ENCODE data around the gene HIVEP3.
"Not testable (repeated sequence)": the region's sequence is repeated elsewhere in the genome, so short reads cannot be mapped to it uniquely, and the experiment has no call there.

Gene HIVEP3

DNA sequence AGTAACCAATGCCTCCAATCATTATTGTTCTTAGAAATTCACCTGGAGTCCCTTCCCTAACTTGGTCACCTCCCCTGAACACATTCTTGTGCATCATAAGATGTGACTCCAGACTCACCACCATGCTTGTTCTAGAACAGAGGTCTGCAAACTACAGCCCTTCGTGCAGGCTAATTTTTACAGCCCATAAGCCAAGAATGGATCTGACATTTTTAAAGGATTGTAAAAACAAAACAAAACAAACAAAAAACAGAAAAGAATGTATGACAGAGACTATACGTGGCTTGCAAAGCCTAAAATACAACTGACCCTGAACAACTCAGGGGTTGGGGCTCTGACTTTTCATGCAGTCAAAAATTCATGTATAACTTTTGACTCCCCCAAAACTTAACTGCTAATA is 6.2 kb upstream of the HIVEP3 start:
- in situ Hi-C loops (cut with MboI; ENCODE audit: low sequenced_read_pairs), result no loop called here

GRCh38 chr1:41921271-41921670 is 2.5 kb upstream of the HIVEP3 start:
- in situ Hi-C loops (cut with MboI; ENCODE audit: low sequenced_read_pairs), result not testable (repeated sequence)

- in situ Hi-C loops (cut with MboI; ENCODE audit: low sequenced_read_pairs), result no loop called here
Measured at GRCh38 chr1:41920658-41921057, 1.9 kb upstream of the HIVEP3 start.

- in situ Hi-C loops (cut with MboI; ENCODE audit: low sequenced_read_pairs), result no loop called here
Measured at GRCh38 chr1:41919764-41920397, 1.2 kb upstream of the HIVEP3 start.

- in situ Hi-C loops (cut with MboI; ENCODE audit: low sequenced_read_pairs), result no loop called here
Measured at GRCh38 chr1:41919131-41919530, 409 bp upstream of the HIVEP3 start.

GRCh38 chr1:41917835-41918449 is 780 bp downstream of the HIVEP3 start:
- in situ Hi-C loops (cut with MboI; ENCODE audit: low sequenced_read_pairs), result no loop called here

DNA sequence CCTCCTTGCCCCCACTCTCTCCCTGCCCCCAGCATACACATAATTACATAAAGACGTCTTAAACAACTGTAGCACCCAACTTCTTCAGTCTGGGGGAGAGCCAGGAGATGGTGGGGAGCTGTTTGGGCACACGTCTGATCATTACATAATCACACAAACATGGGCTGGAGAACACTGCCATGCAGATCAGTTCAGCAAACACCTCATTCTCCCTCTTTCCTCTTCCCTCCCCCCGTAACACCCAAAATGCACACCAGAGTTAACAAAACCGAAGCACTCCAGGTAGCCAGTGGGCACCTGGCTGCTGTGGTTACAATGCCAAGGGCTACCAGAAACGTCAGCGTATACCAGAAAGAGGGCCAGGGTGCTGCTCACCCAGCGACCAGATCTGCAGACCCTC is 1.6 kb downstream of the HIVEP3 start:
- in situ Hi-C loops (cut with MboI; ENCODE audit: low sequenced_read_pairs), result no loop called here

- in situ Hi-C loops (cut with MboI; ENCODE audit: low sequenced_read_pairs), result no loop called here
Measured at GRCh38 chr1:41915786-41916571, 2.7 kb downstream of the HIVEP3 start.

GRCh38 chr1:41914516-41914915 is 4.2 kb downstream of the HIVEP3 start:
- in situ Hi-C loops (cut with MboI; ENCODE audit: low sequenced_read_pairs), result no loop called here

- in situ Hi-C loops (cut with MboI; ENCODE audit: low sequenced_read_pairs), result no loop called here
Measured at GRCh38 chr1:41913014-41913413, 5.7 kb downstream of the HIVEP3 start.

- in situ Hi-C loops (cut with MboI; ENCODE audit: low sequenced_read_pairs), result no loop called here
Measured at GRCh38 chr1:41908288-41908895, 10.3 kb downstream of the HIVEP3 start.

- in situ Hi-C loops (cut with MboI; ENCODE audit: low sequenced_read_pairs), result no loop called here
Measured at GRCh38 chr1:41907446-41907845, 11.3 kb downstream of the HIVEP3 start.

DNA sequence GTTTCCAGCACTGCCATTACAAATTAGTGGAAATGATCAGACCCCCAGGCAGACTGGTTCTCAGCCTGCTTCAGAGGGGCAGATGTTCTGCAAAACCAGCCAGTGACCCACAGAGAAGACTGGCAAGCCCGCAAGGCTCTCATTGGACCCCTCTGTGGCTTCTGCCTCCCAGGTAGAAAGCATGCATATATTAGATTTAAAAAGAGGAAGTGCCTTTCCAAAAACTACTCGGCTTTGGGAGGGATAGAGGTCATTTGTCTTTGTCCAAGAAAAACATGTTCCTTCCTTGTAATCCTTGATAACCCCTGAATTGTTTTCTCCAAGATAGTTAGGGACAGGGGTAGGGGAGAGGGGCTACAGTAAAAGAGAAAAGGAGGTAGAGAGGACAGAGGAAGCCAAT is 11.8 kb downstream of the HIVEP3 start:
- in situ Hi-C loops (cut with MboI; ENCODE audit: low sequenced_read_pairs), result no loop called here

DNA sequence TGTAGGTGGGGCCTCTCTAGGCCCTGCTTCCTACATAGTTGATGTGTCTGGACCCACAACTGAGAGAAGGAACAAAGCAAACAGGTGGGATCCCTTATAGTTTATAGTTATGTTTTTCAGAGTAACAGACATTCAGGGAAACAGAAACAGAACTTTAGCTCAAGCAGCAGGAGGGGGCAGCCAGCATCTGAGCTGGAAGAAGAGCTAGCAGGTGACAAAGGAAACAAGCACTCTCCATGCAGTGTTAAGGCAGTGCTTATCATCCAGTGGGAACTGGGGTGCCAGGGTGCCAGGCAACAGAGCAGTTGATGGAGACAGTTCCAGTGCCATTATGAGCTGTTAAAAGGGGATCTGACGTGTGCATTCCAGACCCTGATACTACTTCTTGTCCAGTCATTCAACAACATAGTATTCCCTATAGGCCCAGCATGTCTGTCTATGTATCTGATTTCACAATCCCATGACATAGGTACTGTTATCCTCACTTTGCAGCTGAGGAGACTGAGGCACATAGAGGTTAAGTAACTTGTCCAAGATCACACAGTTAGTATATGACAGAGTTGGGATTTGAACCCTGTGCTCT is 13.5 kb downstream of the HIVEP3 start:
- in situ Hi-C loops (cut with MboI; ENCODE audit: low sequenced_read_pairs), result no loop called here

DNA sequence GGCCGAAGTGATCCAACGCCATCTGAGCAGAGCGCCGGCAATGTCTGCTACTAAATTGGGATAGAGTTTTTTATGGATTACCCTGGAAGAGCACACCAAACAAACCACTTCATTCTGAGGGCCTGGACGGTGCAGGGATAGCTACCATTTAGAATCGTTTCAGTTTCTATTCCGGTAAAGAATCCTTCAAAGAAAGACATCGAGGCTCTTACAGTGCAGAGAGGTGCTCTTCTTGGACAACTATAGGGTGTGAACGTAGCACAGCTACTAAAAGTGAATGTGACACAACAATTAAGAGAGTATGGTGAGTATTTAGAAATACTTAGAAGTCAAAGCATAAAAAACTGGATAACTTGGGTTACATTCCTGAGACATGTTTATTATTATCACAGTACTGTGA is 16.1 kb downstream of the HIVEP3 start:
- in situ Hi-C loops (cut with MboI; ENCODE audit: low sequenced_read_pairs), result no loop called here

DNA sequence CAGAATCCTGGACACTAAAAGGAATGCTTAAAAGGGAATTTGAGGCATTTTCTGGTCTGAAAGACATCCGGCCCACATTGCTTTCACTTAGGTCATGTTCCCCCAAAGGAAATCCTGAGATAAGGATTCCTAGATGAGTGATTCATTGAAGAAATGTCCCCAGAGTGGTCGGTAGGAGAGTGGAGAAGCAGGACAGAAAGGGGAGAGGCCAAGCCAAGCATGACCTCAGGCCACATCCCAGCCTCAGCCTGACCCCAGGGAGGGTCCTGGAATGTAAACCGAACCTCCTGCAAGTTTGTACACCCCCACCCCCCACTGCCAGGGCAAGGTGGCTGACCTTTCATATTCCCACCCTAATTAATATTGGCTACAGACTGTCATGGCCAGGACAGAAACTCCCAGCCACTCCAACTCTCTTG is 16.6 kb downstream of the HIVEP3 start:
- in situ Hi-C loops (cut with MboI; ENCODE audit: low sequenced_read_pairs), result no loop called here

DNA sequence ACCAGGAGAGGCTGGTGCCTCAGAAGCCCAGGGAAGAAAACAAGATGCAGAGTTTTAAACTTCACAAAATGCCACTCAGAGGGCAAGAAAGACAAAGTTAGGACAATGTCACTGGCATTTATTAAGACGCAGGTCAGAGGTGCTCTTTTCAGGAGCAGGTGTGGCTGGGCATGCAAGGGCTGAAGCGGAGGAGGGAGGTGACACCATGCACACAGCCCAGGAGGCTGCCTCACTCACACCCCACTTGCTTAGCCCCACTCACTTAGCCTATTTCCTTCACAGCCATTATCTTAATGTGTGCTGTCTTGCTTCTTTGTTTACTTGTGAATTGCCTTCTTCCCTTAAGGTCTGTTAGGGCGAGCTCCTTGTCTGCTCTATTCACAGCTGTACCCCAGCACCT is 17.2 kb downstream of the HIVEP3 start:
- in situ Hi-C loops (cut with MboI; ENCODE audit: low sequenced_read_pairs), result no loop called here

GRCh38 chr1:41900603-41901444 is 17.9 kb downstream of the HIVEP3 start:
- in situ Hi-C loops (cut with MboI; ENCODE audit: low sequenced_read_pairs), result no loop called here

DNA sequence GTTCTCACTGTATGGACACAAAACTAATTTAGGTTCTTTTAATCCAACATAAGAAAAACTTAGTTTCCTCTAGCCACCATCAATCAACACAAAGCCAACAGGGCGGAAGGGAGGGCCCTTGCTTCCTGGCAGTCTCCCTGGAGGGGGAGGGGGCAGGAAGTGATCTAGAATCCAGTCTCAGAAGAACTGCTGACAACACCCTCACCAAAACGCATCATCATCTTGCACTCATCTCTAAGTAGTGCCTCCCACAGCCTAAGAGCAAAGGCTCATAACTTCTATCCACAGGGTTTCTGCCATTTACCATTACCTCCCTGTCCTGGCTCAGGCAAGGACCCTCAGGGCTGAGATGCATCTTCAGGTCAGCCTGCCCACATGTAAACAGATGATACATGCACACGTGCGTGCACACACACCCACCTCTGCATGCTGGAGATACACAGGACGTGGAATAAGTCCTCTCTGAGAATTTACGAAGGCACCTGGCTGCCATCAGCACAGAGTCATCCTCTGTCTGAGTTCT is 20.5 kb downstream of the HIVEP3 start:
- in situ Hi-C loops (cut with MboI; ENCODE audit: low sequenced_read_pairs), result no loop called here

GRCh38 chr1:41895552-41895951 is 23.2 kb downstream of the HIVEP3 start:
- in situ Hi-C loops (cut with MboI; ENCODE audit: low sequenced_read_pairs), result no loop called here

Data from HL-60/S4 (cell line).